ENCODE results near the gene DTD1.

Gene DTD1

DNA sequence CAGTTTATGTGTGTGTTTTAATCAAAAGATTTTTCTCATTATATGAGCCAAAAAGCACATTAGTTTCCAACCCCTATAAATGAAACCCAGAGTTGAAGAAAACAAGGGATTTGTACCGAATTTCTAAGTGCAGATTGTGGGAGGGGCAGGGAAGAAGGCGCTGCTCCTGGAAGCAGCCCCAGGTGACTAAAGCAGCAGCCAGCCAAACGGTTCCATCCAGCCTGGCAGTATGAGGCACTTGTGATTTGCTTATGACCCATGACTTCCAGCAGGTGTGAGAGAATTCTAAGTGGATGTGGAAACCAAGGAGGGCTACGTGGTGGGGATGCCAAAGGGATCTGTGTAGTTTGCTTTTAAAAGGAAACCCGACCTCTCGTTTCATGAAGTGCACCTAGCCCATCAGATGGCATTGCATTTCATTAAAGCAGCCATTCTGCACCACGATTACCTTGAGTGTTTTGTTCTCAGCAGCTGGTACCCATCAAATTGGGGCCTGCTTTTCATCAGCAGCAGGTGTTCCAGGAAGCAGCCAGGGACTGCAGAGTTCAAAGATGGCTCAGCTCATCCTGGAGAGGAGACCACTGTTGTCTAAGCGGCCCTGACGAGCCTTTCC lies 79.1 kb downstream of the DTD1 start:
- no peak for DNase-seq

- no peak for DNase-seq
Measured at GRCh38 chr20:18669241-18670019, 81.6 kb downstream of the DTD1 start.

- DNase-seq: no peak
Measured at GRCh38 chr20:18671203-18671710, 83.4 kb downstream of the DTD1 start.

DNA sequence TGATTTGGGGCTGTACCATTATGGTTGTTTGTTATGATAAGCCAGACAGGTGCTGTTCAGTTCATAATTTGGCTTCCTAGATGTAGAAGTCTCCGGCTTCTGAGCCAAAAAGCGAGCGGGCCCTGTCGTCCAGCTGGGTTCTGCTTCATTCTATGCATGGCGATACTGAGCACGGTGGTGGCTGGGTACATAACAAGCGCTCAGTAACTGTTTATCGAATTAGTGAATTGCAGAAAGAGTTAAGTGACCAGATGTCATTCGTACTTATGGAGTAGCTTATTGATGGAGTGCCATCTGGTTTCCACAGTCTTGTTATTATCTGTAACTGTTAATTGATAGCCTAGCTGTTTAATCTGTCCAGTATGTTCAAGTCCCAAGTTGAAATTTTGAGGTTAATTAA lies 85.0 kb downstream of the DTD1 start:
- DNase-seq: no peak

DNA sequence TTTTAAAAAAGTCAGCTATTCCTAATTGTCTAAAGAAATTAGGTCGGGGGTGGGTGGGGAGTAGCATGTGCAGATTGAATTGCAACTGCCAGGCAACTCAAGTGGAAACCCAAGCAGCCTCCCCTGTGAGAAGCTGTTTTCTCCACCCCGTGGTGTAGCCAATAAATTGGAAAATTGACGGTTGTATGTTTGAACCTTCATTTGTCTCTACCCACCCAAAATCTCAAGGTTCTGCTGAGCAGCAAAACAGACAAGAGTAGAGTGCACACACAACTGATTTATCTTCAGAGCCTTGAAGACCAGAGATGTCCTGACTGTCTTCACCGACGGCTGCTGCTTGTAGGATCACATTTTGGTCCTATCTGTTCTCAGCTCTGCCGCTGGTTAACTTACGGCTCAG lies 88.5 kb downstream of the DTD1 start:
- DNase-seq: no peak

DNA sequence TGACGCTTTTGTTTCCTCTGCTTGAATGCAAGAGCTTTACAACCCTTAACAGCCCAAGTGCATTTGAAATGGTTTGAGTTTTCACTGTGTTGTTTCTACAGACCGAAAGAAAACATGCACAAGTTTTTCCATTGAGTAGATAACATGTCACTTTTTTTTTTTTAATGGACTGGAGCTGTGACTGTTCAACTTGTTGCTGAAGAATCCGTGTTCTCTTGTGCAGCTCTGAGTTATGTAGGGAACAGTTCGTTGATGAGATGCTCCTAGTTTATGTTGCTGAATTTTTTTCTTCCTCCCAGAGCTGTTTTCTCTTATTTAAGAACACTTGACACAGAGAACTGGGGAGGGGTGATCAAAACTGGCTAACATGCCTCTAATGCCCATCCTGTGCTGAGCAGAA lies 89.3 kb downstream of the DTD1 start:
- DNase-seq: no peak

- DNase-seq: no peak
Measured at GRCh38 chr20:18678549-18679419, 90.9 kb downstream of the DTD1 start.

- DNase-seq: no peak
Measured at GRCh38 chr20:18683839-18684238, 96.0 kb downstream of the DTD1 start.

GRCh38 chr20:18684775-18685174 lies 96.9 kb downstream of the DTD1 start:
- no peak for DNase-seq

GRCh38 chr20:18685406-18685805 lies 97.6 kb downstream of the DTD1 start:
- no peak for DNase-seq

GRCh38 chr20:18686696-18687095 lies 98.8 kb downstream of the DTD1 start:
- no peak for DNase-seq

DNA sequence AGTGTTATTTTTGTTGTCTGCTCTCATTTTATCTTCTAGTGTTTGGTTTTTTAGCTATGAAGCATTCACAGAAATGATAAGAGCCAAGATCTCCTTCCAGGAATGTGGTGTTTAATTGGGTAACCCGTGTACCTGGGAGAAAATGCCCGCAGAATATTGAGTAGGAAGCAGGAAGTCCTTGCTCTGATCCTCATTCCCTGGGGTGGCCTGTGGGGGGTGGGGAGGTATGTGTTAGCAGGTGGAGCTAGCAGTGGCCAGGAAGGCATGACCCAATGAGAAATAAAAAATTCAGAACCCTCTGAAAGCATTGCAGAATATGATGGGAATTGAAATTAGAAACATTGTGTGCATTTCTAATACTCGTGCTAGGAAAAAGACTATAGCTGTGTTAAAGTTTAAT lies 100.8 kb downstream of the DTD1 start:
- DNase-seq: no peak

- DNase-seq: no peak
Measured at GRCh38 chr20:18689557-18689956, 101.7 kb downstream of the DTD1 start.

DNA sequence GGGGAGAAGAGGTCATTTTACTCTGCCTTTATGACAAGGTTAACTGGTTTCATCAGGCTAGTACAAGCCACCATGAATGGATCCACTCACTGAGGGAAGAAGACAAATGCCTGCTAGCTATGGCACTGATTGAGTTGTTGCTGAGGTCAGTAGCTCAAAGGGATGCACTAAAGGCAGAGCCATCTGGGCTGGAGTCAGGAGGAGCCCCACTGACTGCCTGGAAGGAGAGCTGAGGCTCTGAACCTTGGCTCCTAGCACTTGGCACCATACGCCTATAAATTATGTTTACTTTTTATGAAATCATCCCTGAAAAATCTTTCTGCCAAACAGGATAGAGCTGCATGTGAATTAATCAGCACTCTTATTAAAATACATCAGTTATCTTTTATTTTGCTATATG lies 104.6 kb downstream of the DTD1 start:
- DNase-seq: no peak

DNA sequence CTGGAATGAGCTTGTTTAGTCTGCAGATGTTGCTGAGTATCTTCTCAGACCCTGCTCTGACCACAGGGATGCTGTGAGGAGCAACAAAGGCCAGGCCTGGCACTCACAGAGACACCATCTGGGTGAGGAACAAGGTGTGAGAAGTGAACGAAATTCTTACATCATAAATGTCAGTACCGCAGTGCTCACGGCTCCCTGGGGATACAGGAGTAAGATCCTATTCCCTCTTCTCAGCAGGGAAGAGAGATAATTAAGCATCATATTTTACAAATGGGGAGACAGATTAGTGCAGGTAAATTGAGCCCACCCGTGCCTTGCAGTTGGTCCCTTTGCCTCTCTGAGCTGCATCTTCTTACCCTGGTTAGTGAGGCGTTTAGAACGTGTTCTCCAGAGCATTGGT lies 106.2 kb downstream of the DTD1 start:
- DNase-seq: no peak

GRCh38 chr20:18695175-18695574 lies 107.3 kb downstream of the DTD1 start:
- no peak for DNase-seq

DNA sequence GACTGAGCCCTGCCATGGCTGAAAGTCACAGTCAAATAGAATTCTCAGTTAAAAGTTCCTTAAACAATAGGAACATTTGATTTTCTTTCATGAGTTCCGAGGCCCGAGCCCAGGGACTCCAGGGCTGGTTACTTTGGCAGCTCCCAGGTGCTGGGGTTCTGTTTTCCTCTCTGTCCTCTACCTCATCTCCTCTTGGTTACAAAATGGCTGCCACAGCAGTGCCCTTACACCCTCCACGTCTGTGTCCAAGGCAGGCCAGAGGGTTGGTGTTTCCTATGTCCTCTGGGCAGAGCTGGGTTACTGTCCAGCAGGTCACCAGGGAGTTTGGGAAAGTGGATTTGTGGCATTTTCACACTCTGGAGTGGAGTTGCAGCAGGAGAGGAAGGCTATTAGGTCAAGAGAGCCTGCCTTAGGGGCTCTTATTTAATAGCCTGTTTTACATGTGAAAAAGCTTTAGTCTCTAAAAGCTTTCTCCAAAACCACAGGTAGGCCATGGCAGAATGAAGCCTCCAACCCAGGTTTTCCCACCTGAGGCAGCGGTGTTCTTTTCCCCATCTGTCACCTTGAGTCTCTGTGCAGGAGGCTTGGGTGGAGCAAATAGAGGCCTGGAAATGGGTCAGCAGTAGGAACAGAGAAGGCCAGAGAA lies 111.0 kb downstream of the DTD1 start:
- no peak for DNase-seq

- no peak for DNase-seq
Measured at GRCh38 chr20:18701969-18702368, 114.1 kb downstream of the DTD1 start.

DNA sequence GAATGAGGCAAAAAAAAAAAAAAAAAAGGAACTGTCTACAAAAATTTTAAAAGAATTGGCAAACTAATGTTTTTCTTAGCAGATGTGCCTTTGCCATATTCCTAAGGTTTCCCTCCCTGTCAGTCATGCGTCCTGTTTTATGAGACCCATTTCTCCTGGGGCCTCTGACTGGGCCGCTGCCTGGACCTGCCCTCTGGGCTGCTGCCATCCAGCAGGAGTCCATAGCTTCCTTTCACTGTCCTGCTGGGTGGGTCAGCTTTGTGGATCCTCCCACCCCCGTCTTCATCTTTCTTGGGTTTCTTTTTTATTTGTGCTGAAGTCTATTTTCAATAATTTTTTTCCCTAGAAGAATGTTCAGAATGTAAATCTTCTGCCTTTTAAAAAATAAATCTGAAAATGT lies 114.9 kb downstream of the DTD1 start:
- no peak for DNase-seq

DNA sequence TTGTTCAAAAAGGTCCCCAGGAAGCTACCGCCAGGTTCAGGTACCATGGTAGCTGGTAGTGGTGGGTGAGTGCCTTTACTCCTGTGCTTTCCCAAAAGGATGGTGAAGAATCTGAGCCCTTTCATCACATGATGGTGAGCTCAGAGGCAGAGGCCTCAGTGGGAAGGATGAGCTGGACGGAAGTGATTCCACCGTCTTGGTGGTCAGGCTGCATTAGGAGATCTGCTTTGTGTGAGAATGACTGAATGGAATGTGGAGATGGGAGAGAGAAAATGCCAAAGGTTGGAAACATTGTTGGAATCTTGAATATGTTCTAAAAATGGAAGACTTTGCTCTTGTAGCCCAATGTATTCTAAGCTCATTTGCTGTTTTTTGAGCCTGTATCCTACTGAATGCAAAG lies 117.6 kb downstream of the DTD1 start:
- peak; percentile 78 for DNase-seq

GRCh38 chr20:18705910-18706309 lies 118.1 kb downstream of the DTD1 start:
- no peak for DNase-seq

DNA sequence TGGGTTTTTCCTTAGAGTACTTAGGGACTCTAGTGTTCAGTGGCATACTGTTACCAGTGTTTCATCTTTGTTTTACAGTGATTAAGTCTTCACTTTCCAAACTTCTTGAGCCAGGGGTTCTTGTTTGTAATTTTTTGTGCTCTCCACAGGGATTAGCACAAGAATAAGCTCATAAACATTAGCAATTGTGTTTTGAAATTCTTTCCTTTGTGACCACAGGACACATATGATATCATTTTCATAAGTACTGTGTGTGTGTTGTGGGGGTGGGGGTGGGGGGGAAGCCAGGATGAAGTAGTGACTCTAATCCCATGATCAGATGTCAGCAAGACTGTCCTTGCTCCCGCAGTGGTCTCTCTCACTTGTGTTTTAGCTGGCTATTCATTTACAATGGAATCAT lies 124.3 kb downstream of the DTD1 start:
- DNase-seq: no peak

GRCh38 chr20:18712882-18713281 lies 125.0 kb downstream of the DTD1 start:
- DNase-seq: no peak

All from amniotic stem cell (primary cell).